ENCODE measurements around the gene MYO18A. TPM values are rescaled to one million over a fixed set of nuclear protein-coding genes. Genes with fewer than 3 reads are reported as not detected.

Gene MYO18A
- total RNA-seq, 1 experiment from 2014 or later = 37.2 TPM

- ChIA-PET RAD21 (ENCODE audit: low non-redundant PET in 1 of 2, low total read pairs in 2 of 2, uncharacterized antibody in 2 of 2, unreplicated experiment in 2 of 2) (interaction anchor here in 1 of 2 experiments (1.0 to 1.5 kb wide), 2 partner anchors 9 to 11 kb away, joined by 4 read pairs; no protein-coding TSS in a partner anchor), CTCF (interaction anchor here (1.8 to 7.3 kb wide), 5 partner anchors 9 to 45 kb away, joined by 5 to 46 read pairs (median 19); no protein-coding TSS in a partner anchor), POLR2A (interaction anchor here (0.9 to 1.6 kb wide), 4 partner anchors 15 to 161 kb away, joined by 3 read pairs; partner anchors contain the start of gene NUFIP2)
- H3K4me1 ChIP-seq (ENCODE audit: control insufficient read depth in 1 of 2, insufficient read depth in 2 of 2, low read length in 2 of 2) = peaks cover 31 to 62% of the 10 kb centered on the region in 2 experiments
- H4K20me1 ChIP-seq (ENCODE audit: insufficient read depth) = no peaks in the 10 kb centered on the region
- H3K4me2 ChIP-seq (ENCODE audit: low read length) = peak overlapping the region; percentile 72
- no peak overlapping the region for H2AFZ ChIP-seq (ENCODE audit: low read depth, low read length, poor library complexity, severe bottlenecking)
- no TSS peak for BruUV-seq (replicated peaks)
- intact Hi-C loops (cut with micrococcal nuclease) = no loop called here
- H3K27me3 ChIP-seq (ENCODE audit: insufficient read depth, low read length) = no peaks in the 10 kb centered on the region
- H3K4me3 ChIP-seq (replicated peaks in 1 of 2; ENCODE audit: low read depth in 1 of 2, low read length in 2 of 2) = peak overlapping the region; percentile 24 to 47
- no peaks in the 10 kb centered on the region for H3K36me3 ChIP-seq (ENCODE audit: control insufficient read depth in 1 of 2, insufficient read depth in 2 of 2, low read length in 2 of 2)
- 0 out of 2 replicates have a peak, but pooled peaks cover 6% of the 10 kb centered on the region for H3K79me2 ChIP-seq (ENCODE audit: insufficient read depth, low read length)
- no peaks in the 10 kb centered on the region for H3K9me3 ChIP-seq (ENCODE audit: control insufficient read depth in 1 of 2, insufficient read depth in 1 of 2, low read depth in 1 of 2, low read length in 2 of 2)
- peak overlapping the region; percentile 56 for H3K27ac ChIP-seq (ENCODE audit: low read depth, low read length)
- no peaks in the 10 kb centered on the region for H3K9me2 ChIP-seq (ENCODE audit: insufficient read depth)
- peak; percentile 79 for TF ChIP-seq JUND (IDR thresholded peaks at IDR 0.05)
- no peak for TF ChIP-seq ZBTB33 (IDR thresholded peaks at IDR 0.05; ENCODE audit: extremely low read depth, insufficient replicate concordance, low read length)
- TF ChIP-seq EZH2 (IDR thresholded peaks at IDR 0.05) = no peak
- TF ChIP-seq ELF1 (IDR thresholded peaks at IDR 0.05; ENCODE audit: borderline replicate concordance, low read depth) = no peak
- TF ChIP-seq RAD21 (IDR thresholded peaks at IDR 0.05; ENCODE audit: low read depth) = no peak
- no peak for TF ChIP-seq EGR1 (IDR thresholded peaks at IDR 0.05; ENCODE audit: low read depth)
- peak; percentile 63 for TF ChIP-seq FOSL1 (IDR thresholded peaks at IDR 0.05; ENCODE audit: low read depth)
- no peak for TF ChIP-seq POLR2A (IDR thresholded peaks at IDR 0.05; ENCODE audit: borderline replicate concordance, extremely low read depth, insufficient read depth, insufficient read length)
- no peak for TF ChIP-seq EZH2phosphoT487 (IDR thresholded peaks at IDR 0.05; ENCODE audit: borderline replicate concordance)
- TF ChIP-seq CEBPB (IDR thresholded peaks at IDR 0.05; ENCODE audit: low read depth) = no peak
- no peak for TF ChIP-seq CTCF (IDR thresholded peaks at IDR 0.05 in 2 of 3, conservative IDR thresholded peaks at IDR 0.05 in 1 of 3; ENCODE audit: borderline replicate concordance in 1 of 3, insufficient read depth in 1 of 3, low read depth in 2 of 3, low read length in 2 of 3)
- TF ChIP-seq SP1 (IDR thresholded peaks at IDR 0.05; ENCODE audit: low read depth) = peak; percentile 76
- TF ChIP-seq MAX (IDR thresholded peaks at IDR 0.05) = 0 out of 2 replicates have a peak, but pooled peaks have one; percentile 24
- no peak for TF ChIP-seq SRF (IDR thresholded peaks at IDR 0.05; ENCODE audit: low read depth)
- H3K9ac ChIP-seq (ENCODE audit: low read length) = peak overlapping the region; percentile 38
- ATAC-seq = peak; percentile 92
- no peak for DNase-seq (ENCODE audit: low read depth, low spot score)
These were observed 47.0 kb downstream of the MYO18A start for GRCh38 chr17:29133121-29133713.

Data from HCT116 (cell line).